Measurements from ENCODE around the gene KCNG2. TPM values are rescaled to one million over a fixed set of nuclear protein-coding genes. Genes with fewer than 3 reads are reported as not detected.

The KCNG2 gene
- total and polyA plus RNA-seq, 2 of the 13 experiments (the other 11 are each of a cell fraction or from before 2014, with no cell fraction given), result not detected

GRCh38 chr18:79848294-79848578 lies 50.5 kb downstream of the KCNG2 start:
- ATAC-seq (no peak), DNase-seq (ENCODE audit: low spot score) (no peak), FAIRE-seq (no peak)
- WGBS (ENCODE audit: low lambda C conversion rate), result 91% methylated on average over 9 of the region's 15 CpGs
- no peak overlapping the region for H3K27ac ChIP-seq (ENCODE audit: extremely low read length, insufficient read depth, low read length)
- no peaks in the 10 kb centered on the region for H3K36me3 ChIP-seq (replicated peaks in 1 of 2; ENCODE audit: control insufficient read depth in 1 of 2, insufficient read depth in 2 of 2, low read length in 2 of 2)
- no peaks in the 10 kb centered on the region for H3K9me3 ChIP-seq (ENCODE audit: low read length)
- peaks cover 24% of the 10 kb centered on the region for H3K4me1 ChIP-seq (ENCODE audit: insufficient read depth, low read length)
- CTCF ChIA-PET (ENCODE audit: low intra/inter-chr PET ratio, low total read pairs), result no interaction called here
- no peak overlapping the region for H3K4me2 ChIP-seq (ENCODE audit: low read depth, low read length)
- POLR2A ChIA-PET, result no interaction called here
- in situ Hi-C loops (cut with HindIII; ENCODE audit: extremely low pct_ligation_motif_present, low pct_unique_long_range_greater_than_20kb), result no loop called here
- no peaks in the 10 kb centered on the region for H4K20me1 ChIP-seq (ENCODE audit: insufficient read depth, low read length)
- no peaks in the 10 kb centered on the region for H3K79me2 ChIP-seq (ENCODE audit: insufficient read depth, low read length)
- peaks cover 2 to 15% of the 10 kb centered on the region in 2 experiments; a peak in 3 of 5 replicates for H3K27me3 ChIP-seq (ENCODE audit: control insufficient read depth in 1 of 2, insufficient read depth in 2 of 2, low read length in 2 of 2)
- no peak for TF ChIP-seq PBX2 (CRISPR knock-in tag; IDR thresholded peaks at IDR 0.05)
- no peak for TF ChIP-seq ZNF557 (CRISPR knock-in tag; IDR thresholded peaks at IDR 0.05)
- TF ChIP-seq SP2 (CRISPR knock-in tag; IDR thresholded peaks at IDR 0.05), result no peak
- no peak for TF ChIP-seq MAX (IDR thresholded peaks at IDR 0.05)
- TF ChIP-seq BCL6 (CRISPR knock-in tag; IDR thresholded peaks at IDR 0.05), result no peak
- no peak for TF ChIP-seq SRSF9 (IDR thresholded peaks at IDR 0.05; ENCODE audit: borderline replicate concordance, insufficient read depth, low read depth, low read length, poor library complexity, severe bottlenecking)
- TF ChIP-seq ZNF614 (CRISPR knock-in tag; IDR thresholded peaks at IDR 0.05; ENCODE audit: borderline replicate concordance), result no peak
- TF ChIP-seq IRF1 (CRISPR knock-in tag; IDR thresholded peaks at IDR 0.05; ENCODE audit: low read depth), result no peak
- TF ChIP-seq MIER2 (CRISPR knock-in tag; IDR thresholded peaks at IDR 0.05), result no peak
- no peak for TF ChIP-seq ZNF224 (CRISPR knock-in tag; IDR thresholded peaks at IDR 0.05)
- intact Hi-C loops (cut with micrococcal nuclease; ENCODE audit: unreplicated experiment), result no loop called here
- no peak overlapping the region for H3K4me3 ChIP-seq (replicated peaks in 1 of 3; ENCODE audit: insufficient read depth in 1 of 3, low read depth in 2 of 3, low read length in 3 of 3)
- no peak overlapping the region for H2AFZ ChIP-seq (ENCODE audit: low read length)
- no peak overlapping the region for H3K9ac ChIP-seq (ENCODE audit: insufficient read depth, low read depth, low read length)
- BruUV-seq (replicated peaks), result no TSS peak

Data from HepG2 (cell line).